Chondrocyte (in vitro differentiated cells): ENCODE measurements around the gene RIT2. TPM values are rescaled to one million over a fixed set of nuclear protein-coding genes. Genes with fewer than 3 reads are reported as not detected.

Experiments
- DNase-seq: peaks from one replicate; pipeline ENCODE4 v3.0.0; 2021; ENCODE audit warnings: mixed read lengths, low spot score
- H3K27ac Mint-ChIP-seq: one replicate; pipeline ENCODE4 v1.8.0; 2021; ENCODE audit warnings: mild to moderate bottlenecking, moderate library complexity, mixed read lengths; ENCODE audit not compliant: unreplicated experiment
- H3K27me3 Mint-ChIP-seq: 2 replicates; pipeline ENCODE4 v1.8.0; 2021; ENCODE audit warnings: low read depth, mixed read lengths
- H3K36me3 Mint-ChIP-seq: 2 replicates; pipeline ENCODE4 v1.8.0; 2021; ENCODE audit warnings: low read depth, mixed read lengths
- H3K4me1 Mint-ChIP-seq: 2 replicates; pipeline ENCODE4 v1.8.0; 2021; ENCODE audit warnings: low read depth, mild to moderate bottlenecking, mixed read lengths
- H3K4me3 Mint-ChIP-seq: one replicate; pipeline ENCODE4 v1.8.0; 2021; ENCODE audit warnings: mild to moderate bottlenecking, moderate library complexity, mixed read lengths; ENCODE audit not compliant: unreplicated experiment
- H3K9me3 Mint-ChIP-seq: 2 replicates; pipeline ENCODE4 v1.8.0; 2021; ENCODE audit warnings: low read depth, mixed read lengths
- CTCF ChIP-seq: fragments of 200-600 bp; sonication (generic); IDR thresholded peaks from 2 replicates; pipeline ENCODE4 v1.5.0; 2021; ENCODE audit warnings: antibody characterized with exemption, mild to moderate bottlenecking, moderate library complexity
- total RNA-seq: library from RNA; stranded (reverse); gene quantifications from 3 replicates; pipeline ENCODE4 v1.2.1, GENCODE V29; 2021

The RIT2 gene
- total RNA-seq, 1 donor from 2014 or later = not detected

- Mint-ChIP-seq H3K27ac (no peak overlapping the region), H3K36me3 (no peaks in the 10 kb centered on the region), H3K4me1 (no peaks in the 10 kb centered on the region), H3K9me3 (no peaks in the 10 kb centered on the region), H3K4me3 (no peak overlapping the region), H3K27me3 (peaks cover 2% of the 10 kb centered on the region)
- DNase-seq = no peak
- TF ChIP-seq CTCF = no peak
These were observed 193.1 kb downstream of the RIT2 start for GRCh38 chr18:42922363-42922762.

DNA sequence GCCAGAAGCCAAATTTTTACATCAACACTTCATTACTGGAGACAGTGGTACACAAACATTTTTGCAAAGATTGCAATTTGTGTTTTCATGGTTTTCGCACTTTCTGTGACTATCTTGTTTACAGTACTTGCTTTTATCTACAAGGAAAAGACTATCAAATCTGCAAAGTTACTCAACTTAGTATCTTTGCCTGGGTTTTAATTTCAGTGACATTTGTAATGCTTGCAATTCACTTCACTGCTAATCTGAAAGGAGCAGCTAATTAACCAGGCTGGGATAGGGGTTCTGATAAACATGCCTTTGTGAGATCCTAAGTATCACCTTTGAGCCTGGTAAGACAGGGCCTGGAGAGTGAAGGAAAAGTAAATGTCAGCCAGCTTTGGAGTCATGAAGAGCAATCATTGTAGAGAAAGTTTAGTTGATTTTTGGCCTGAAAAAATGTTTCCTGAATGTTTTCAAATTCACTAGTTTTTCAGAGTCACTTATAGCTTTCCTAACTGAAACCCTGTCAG is 194.2 kb downstream of the RIT2 start:
- Mint-ChIP-seq H3K27me3 (peaks cover 2% of the 10 kb centered on the region), H3K9me3 (no peaks in the 10 kb centered on the region), H3K36me3 (no peaks in the 10 kb centered on the region), H3K4me1 (no peaks in the 10 kb centered on the region), H3K4me3 (no peak overlapping the region), H3K27ac (no peak overlapping the region)
- DNase-seq = no peak
- no peak for TF ChIP-seq CTCF

GRCh38 chr18:42920621-42921020 is 194.9 kb downstream of the RIT2 start:
- Mint-ChIP-seq H3K9me3 (no peaks in the 10 kb centered on the region), H3K4me3 (no peak overlapping the region), H3K27me3 (peaks cover 2% of the 10 kb centered on the region), H3K27ac (no peak overlapping the region), H3K36me3 (no peaks in the 10 kb centered on the region), H3K4me1 (no peaks in the 10 kb centered on the region)
- DNase-seq = no peak
- no peak for TF ChIP-seq CTCF

- no peak for TF ChIP-seq CTCF
- no peak overlapping the region for H3K4me3 Mint-ChIP-seq
- no peak overlapping the region for H3K27ac Mint-ChIP-seq
- no peaks in the 10 kb centered on the region for H3K9me3 Mint-ChIP-seq
- H3K36me3 Mint-ChIP-seq = no peaks in the 10 kb centered on the region
- no peak for DNase-seq
- H3K4me1 Mint-ChIP-seq = no peaks in the 10 kb centered on the region
- H3K27me3 Mint-ChIP-seq = no peaks in the 10 kb centered on the region
These were observed 200.2 kb downstream of the RIT2 start for GRCh38 chr18:42915299-42915698.

- H3K27me3 Mint-ChIP-seq = no peaks in the 10 kb centered on the region
- TF ChIP-seq CTCF = no peak
- no peaks in the 10 kb centered on the region for H3K4me1 Mint-ChIP-seq
- no peak for DNase-seq
- H3K27ac Mint-ChIP-seq = no peak overlapping the region
- H3K9me3 Mint-ChIP-seq = no peaks in the 10 kb centered on the region
- H3K36me3 Mint-ChIP-seq = no peaks in the 10 kb centered on the region
- no peak overlapping the region for H3K4me3 Mint-ChIP-seq
These were observed 201.0 kb downstream of the RIT2 start for GRCh38 chr18:42914476-42914875.
